Ovary (tissue), 9 donors: ENCODE data around the gene KLK15. TPM values are rescaled to one million over a fixed set of nuclear protein-coding genes. Genes with fewer than 3 reads are reported as not detected.
"Not testable (repeated sequence)": the region's sequence is repeated elsewhere in the genome, so short reads cannot be mapped to it uniquely, and the experiment has no call there.

Source experiments
- DNase-seq, 5 donors: peaks; one replicate each; pipeline ENCODE4 v3.0.0-alpha.2; 2019 to 2020
- H3K27ac ChIP-seq, 2 donors: fragments of 200-600 bp; one replicate each; pipeline versions ENCODE4 v1.5.1 to v1.8.0; 2019 to 2022
- H3K27me3 ChIP-seq: fragments of 200-600 bp; one replicate; pipeline ENCODE4 v1.8.0; 2022
- H3K36me3 ChIP-seq: fragments of 200-600 bp; sonication (generic); one replicate; pipeline ENCODE4 v1.5.1; 2019
- H3K4me1 ChIP-seq: one replicate; pipeline ENCODE4 v1.8.1; 2013; ENCODE audit warnings: mild to moderate bottlenecking, moderate library complexity; ENCODE audit not compliant: insufficient read depth
- H3K4me3 ChIP-seq: fragments of 200-600 bp; sonication (generic); one replicate; pipeline ENCODE4 v1.5.1; 2017
- H3K9me3 ChIP-seq, 2 donors: fragments of 200-600 bp in 1 of 2; sonication (generic) in 1 of 2; one replicate each; pipeline versions ENCODE4 v1.5.1 to v1.8.1; 2013 to 2019; ENCODE audit warnings: mild to moderate bottlenecking in 1 of 2, moderate library complexity in 1 of 2
- EP300 ChIP-seq: sonication (generic); formaldehyde crosslinking; IDR thresholded peaks from one replicate; pipeline ENCODE4 v1.6.1; 2017; ENCODE audit warnings: antibody characterized with exemption
- POLR2A ChIP-seq: fragments of 450-650 bp; IDR thresholded peaks from one replicate; pipeline ENCODE4 v1.6.1; 2017; ENCODE audit warnings: antibody characterized with exemption, mild to moderate bottlenecking, moderate library complexity
- WGBS, 3 donors: extraction: QIAGEN DNeasy Blood & Tissue Kit in 1 of 3; methylation state at CpG; one replicate each; pipeline versions ENCODE4 v1.1.5 to v1.1.7; 2013 to 2017; 5-methylcytosine and 5-hydroxymethylcytosine counted together
- intact Hi-C, 4 donors: fragments of 100-400 bp; cut with DNase I; formaldehyde crosslinking; loops; one replicate each; pipeline versions ENCODE4 v1.11.0 to v1.15.1; 2022 to 2023
- polyA plus RNA-seq, 2 donors: library from polyadenylated mRNA; stranded (reverse); fragments of 200-250 nt in 1 of 2; fragments of 350-450 nt in 1 of 2; fragmentation: Illumina TruSeq in 1 of 2; extraction: RNeasy Lipid Tissue Mini Kit (QIAGEN cat#74804) in 1 of 2; gene quantifications; one replicate each; pipeline ENCODE4 v1.2.3, GENCODE V29; 2013 to 2014
- total RNA-seq, 7 donors: library from RNA; depleted of rRNA in 2 of 7; stranded (reverse); fragments of >200 nt in 2 of 7; fragmentation: NEBNext Ultra II Directional in 3 of 7; extraction: Animal tissue kit (Norgen Biotek cat#: 25700) in 3 of 7; gene quantifications; one replicate each; pipeline versions ENCODE4 v1.1.0 to v1.2.4, GENCODE V29; 2016 to 2023
- TF ChIP-seq, protein P1 (sequence below), 3 donors: fragments of 450-650 bp in 2 of 3; fragments of 200-600 bp in 1 of 3; IDR thresholded peaks; one replicate each; pipeline versions ENCODE4 v1.5.1 to v1.8.0; 2016 to 2022; ENCODE audit warnings: antibody characterized with exemption in 3 of 3, mild to moderate bottlenecking in 1 of 3
- donor health status: DM: no; HTN: no; CAD: no; lungs with moderate emphysema.
- donor health status: DM: no; HTN: no; CAD: no.
- donor health status: Bipolar disorder and iron deficiency.
- donor health status: DM: yes; HTN: yes; CAD: no.
- donor health status: DM: no; HTN: no; CAD: no.
- donor health status: DM: yes; HTN: yes; CAD: no.

KLK15 gene
- total and polyA plus RNA-seq, 9 donors, result not detected

DNA sequence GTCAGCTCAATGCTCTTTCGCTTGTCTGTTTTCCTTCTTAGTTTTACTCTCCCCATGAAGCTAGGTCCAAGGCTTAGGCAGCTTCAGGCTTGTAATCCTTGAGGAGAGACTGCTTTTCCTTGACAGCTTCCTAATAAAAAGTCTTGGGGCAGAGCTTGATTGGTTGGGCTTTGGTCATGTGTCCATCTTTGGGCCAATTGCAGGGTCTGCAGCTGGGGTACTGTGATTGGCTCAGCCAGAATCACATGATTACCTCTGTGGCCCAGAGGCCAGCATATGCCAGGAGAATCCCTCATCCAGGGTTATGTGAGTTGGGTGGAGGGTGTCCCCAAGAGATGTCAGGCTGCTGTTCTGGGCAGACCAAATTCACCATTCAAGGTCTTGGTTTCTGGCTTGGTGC, 17.9 kb downstream of the KLK15 start:
- Histone ChIP-seq H3K36me3 (no peaks in the 10 kb centered on the region), H3K4me1 (no peaks in the 10 kb centered on the region), H3K27ac (no peak overlapping the region), H3K4me3 (no peak overlapping the region), H3K27me3 (no peaks in the 10 kb centered on the region), H3K9me3 (no peaks in the 10 kb centered on the region)
- WGBS, 3 donors, result 92 to 96% (median 93%) methylated on average over 1 of the region's 1 CpG
- intact Hi-C loops, result no loop called here
- TF ChIP-seq, protein P1, sequence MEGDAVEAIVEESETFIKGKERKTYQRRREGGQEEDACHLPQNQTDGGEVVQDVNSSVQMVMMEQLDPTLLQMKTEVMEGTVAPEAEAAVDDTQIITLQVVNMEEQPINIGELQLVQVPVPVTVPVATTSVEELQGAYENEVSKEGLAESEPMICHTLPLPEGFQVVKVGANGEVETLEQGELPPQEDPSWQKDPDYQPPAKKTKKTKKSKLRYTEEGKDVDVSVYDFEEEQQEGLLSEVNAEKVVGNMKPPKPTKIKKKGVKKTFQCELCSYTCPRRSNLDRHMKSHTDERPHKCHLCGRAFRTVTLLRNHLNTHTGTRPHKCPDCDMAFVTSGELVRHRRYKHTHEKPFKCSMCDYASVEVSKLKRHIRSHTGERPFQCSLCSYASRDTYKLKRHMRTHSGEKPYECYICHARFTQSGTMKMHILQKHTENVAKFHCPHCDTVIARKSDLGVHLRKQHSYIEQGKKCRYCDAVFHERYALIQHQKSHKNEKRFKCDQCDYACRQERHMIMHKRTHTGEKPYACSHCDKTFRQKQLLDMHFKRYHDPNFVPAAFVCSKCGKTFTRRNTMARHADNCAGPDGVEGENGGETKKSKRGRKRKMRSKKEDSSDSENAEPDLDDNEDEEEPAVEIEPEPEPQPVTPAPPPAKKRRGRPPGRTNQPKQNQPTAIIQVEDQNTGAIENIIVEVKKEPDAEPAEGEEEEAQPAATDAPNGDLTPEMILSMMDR (IDR thresholded peaks at IDR 0.05), result no peak
- TF ChIP-seq POLR2A, result no peak
- no peak for TF ChIP-seq EP300
- DNase-seq, result no peak

DNA sequence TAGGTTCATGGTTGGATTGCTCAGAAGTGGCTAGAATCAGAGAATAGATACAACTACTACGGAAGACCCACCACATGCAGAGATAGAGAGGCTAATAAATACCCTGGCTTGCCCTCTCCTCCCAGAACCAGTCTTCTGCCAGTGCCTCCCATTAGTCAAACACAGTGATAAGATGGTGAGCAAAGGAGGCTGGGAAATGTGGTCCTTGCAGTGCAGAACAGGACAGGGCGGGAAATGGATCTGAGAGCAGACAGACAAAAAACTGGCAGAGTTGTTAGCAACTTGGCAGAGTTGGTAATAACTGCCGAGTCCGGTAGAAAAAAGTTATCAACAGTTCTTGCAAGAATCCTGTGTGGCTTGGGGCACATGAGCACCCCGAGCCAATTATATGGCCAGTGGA, 18.5 kb downstream of the KLK15 start:
- Histone ChIP-seq H3K9me3 (no peaks in the 10 kb centered on the region), H3K4me3 (no peak overlapping the region), H3K4me1 (no peaks in the 10 kb centered on the region), H3K27me3 (no peaks in the 10 kb centered on the region), H3K36me3 (no peaks in the 10 kb centered on the region), H3K27ac (no peak overlapping the region)
- DNase-seq, result no peak
- WGBS, 3 donors, result 69 to 79% (median 69%) methylated on average over 5 of the region's 5 CpGs
- intact Hi-C loops, result no loop called here
- no peak for TF ChIP-seq EP300
- TF ChIP-seq, protein P1 (IDR thresholded peaks at IDR 0.05), result no peak
- no peak for TF ChIP-seq POLR2A

DNA sequence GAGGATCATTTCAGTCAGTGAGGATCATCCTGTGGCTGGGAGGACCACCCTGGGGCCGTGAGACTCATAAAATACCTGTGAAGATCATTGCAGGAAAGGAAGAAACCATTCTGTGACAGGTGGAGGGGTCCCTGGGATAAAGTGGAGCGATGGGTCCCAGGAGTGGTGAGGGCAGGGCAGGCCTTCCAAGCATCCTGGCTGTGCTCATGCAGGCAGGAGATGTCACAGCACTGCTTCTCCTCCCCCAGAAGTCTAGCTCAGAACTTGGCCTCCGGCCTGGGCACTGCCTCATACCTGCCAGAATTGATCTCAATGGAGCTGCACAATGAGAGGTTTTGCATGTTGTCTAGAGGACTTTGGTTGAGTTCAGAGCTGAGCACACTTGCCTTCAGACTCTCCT, 20.9 kb downstream of the KLK15 start:
- TF ChIP-seq, protein P1 (IDR thresholded peaks at IDR 0.05), result no peak
- TF ChIP-seq EP300 (no peak), POLR2A (no peak)
- intact Hi-C loops, result no loop called here
- 60 to 69% (median 68%) methylated on average over 3 of the region's 3 CpGs for WGBS, 3 donors

DNA sequence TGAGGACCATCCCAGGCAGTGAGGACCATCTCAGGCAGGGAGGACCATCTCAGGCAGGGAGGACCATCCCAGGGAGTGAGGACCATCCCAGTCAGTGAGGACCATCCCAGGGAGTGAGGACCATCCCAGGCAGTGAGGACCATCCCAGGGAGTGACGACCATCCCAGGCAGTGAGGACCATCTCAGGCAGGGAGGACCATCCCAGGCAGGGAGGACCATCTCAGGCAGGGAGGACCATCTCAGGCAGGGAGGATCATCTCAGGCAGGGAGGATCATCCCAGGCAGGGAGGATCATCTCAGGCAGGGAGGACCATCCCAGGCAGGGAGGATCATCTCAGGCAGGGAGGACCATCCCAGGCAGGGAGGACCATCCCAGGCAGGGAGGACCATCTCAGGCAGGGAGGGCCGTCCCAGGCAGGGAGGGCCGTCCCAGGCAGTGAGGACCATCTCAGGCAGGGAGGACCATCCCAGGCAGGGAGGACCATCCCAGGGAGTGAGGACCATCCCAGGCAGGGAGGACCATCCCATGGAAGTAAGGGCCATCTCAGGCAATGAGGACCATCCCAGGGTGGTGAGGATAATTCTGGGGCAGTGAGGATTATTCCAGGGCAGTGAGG, 21.6 kb downstream of the KLK15 start:
- H3K36me3 ChIP-seq, intact Hi-C loops, H3K27ac ChIP-seq, H3K9me3 ChIP-seq, H3K4me1 ChIP-seq, H3K4me3 ChIP-seq, DNase-seq, H3K27me3 ChIP-seq: not testable (repeated sequence)
- 68 to 76% (median 73%) methylated on average over 3 of the region's 3 CpGs for WGBS, 3 donors

More for the DNA sequence above, 20.9 kb downstream of the KLK15 start:
- no peak overlapping the region for H3K4me3 ChIP-seq
- no peak for DNase-seq
- H3K36me3 ChIP-seq, result no peaks in the 10 kb centered on the region
- H3K4me1 ChIP-seq, result no peaks in the 10 kb centered on the region
- no peaks in the 10 kb centered on the region for H3K27me3 ChIP-seq
- no peak overlapping the region for H3K27ac ChIP-seq
- no peaks in the 10 kb centered on the region for H3K9me3 ChIP-seq

DNA sequence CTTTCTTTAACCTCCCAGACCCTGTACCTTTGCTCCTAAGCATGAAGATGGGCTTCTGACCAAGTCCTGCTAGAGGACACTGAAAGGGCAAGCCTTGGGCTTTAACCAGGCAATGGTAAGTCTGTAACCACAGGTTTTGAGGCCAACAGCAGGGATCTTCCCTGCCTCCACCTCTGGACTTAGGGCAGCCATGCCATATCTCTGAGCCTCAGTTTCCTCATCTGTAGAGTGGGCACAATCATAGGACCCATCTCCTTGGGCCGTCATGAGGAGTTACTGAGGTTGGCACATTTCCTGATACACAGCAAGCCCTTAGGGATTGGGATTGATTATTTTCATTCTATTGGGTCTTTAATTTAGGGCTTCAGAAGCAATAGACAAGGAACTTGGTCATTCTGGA, 24.5 kb downstream of the KLK15 start:
- DNase-seq, result no peak
- TF ChIP-seq, protein P1 (IDR thresholded peaks at IDR 0.05), result no peak
- TF ChIP-seq POLR2A, result no peak
- TF ChIP-seq EP300, result no peak
- 46 to 60% (median 57%) methylated on average over 1 of the region's 1 CpG for WGBS, 3 donors
- intact Hi-C loops, result loop anchor here in 1 of 4 donors (10.0 kb wide), 1 partner anchor 424 kb away; the partner anchor contains the start of gene POLD1
- H3K4me1 ChIP-seq, result no peaks in the 10 kb centered on the region
- H3K4me3 ChIP-seq, result no peak overlapping the region
- H3K36me3 ChIP-seq, result no peaks in the 10 kb centered on the region
- H3K9me3 ChIP-seq, result no peaks in the 10 kb centered on the region
- H3K27me3 ChIP-seq, result no peaks in the 10 kb centered on the region
- H3K27ac ChIP-seq, result no peak overlapping the region
